Neural cell (in vitro differentiated cells): ENCODE measurements around the gene CWC27. TPM values are rescaled to one million over a fixed set of nuclear protein-coding genes. Genes with fewer than 3 reads are reported as not detected.
"Not testable (repeated sequence)": the region's sequence is repeated elsewhere in the genome, so short reads cannot be mapped to it uniquely, and the experiment has no call there.

Experiments used
- H2AFZ ChIP-seq: fragments of 200-600, 300-800 bp; sonication (generic), shearing (Covaris generic); 2 replicates; pipeline ENCODE4 v1.6.0; 2014; ENCODE audit warnings: low read depth, mild to moderate bottlenecking, antibody characterized with exemption, low read length, moderate library complexity
- H3F3A ChIP-seq: fragments of 200-600 bp; shearing (Covaris generic); 2 replicates; pipeline ENCODE4 v1.6.1; 2016; ENCODE audit warnings: mild to moderate bottlenecking, moderate library complexity, mixed read lengths, antibody characterized with exemption, low read length; ENCODE audit not compliant: insufficient read depth, poor library complexity, severe bottlenecking
- H3K27ac ChIP-seq: fragments of 200-600, 300-800 bp; sonication (generic), shearing (Covaris generic); 2 replicates; pipeline ENCODE4 v1.5.1; 2014; ENCODE audit warnings: mild to moderate bottlenecking, low read length, moderate library complexity
- H3K27me3 ChIP-seq: fragments of 300-800, 200-600 bp; sonication (generic), shearing (Covaris generic); 2 replicates; pipeline ENCODE4 v1.6.0; 2014; ENCODE audit warnings: mild to moderate bottlenecking, low read depth, low read length, moderate library complexity; ENCODE audit not compliant: insufficient read depth
- H3K36me3 ChIP-seq: fragments of 300-800, 200-600 bp; sonication (generic), shearing (Covaris generic); 2 replicates; pipeline ENCODE4 v1.5.1; 2014; ENCODE audit warnings: mild to moderate bottlenecking, antibody characterized with exemption, low read length, moderate library complexity; ENCODE audit not compliant: insufficient read depth
- H3K4me2 ChIP-seq: fragments of 300-800, 200-600 bp; sonication (generic), shearing (Covaris generic); 2 replicates; pipeline ENCODE4 v1.6.0; 2014; ENCODE audit warnings: mild to moderate bottlenecking, low read length
- H3K4me3 ChIP-seq: fragments of 300-800, 200-600 bp; sonication (generic), shearing (Covaris generic); 2 replicates; pipeline ENCODE4 v1.5.1; 2014; ENCODE audit warnings: mild to moderate bottlenecking, low read length, moderate library complexity
- H3K79me2 ChIP-seq: fragments of 200-600 bp; shearing (Covaris generic); replicated peaks from 2 replicates; pipeline ENCODE4 v1.6.0; 2014; ENCODE audit warnings: mild to moderate bottlenecking, low read length, moderate library complexity; ENCODE audit not compliant: insufficient read depth
- H3K9ac ChIP-seq: fragments of 300-800, 200-600 bp; sonication (generic), shearing (Covaris generic); 2 replicates; pipeline ENCODE4 v1.6.1; 2016; ENCODE audit warnings: mild to moderate bottlenecking, low read length, mixed read lengths
- H3K9me2 ChIP-seq: fragments of 200-600 bp; shearing (Covaris generic); 2 replicates; pipeline ENCODE4 v1.6.1; 2016; ENCODE audit warnings: mild to moderate bottlenecking, low read length, mixed read lengths; ENCODE audit not compliant: insufficient read depth
- H3K9me3 ChIP-seq: fragments of 200-600, 300-800 bp; sonication (generic), shearing (Covaris generic); 2 replicates; pipeline ENCODE4 v1.6.1; 2016; ENCODE audit warnings: mild to moderate bottlenecking, mixed run types, low read length, moderate library complexity, mixed read lengths
- H4K20me1 ChIP-seq: fragments of 200-600 bp; shearing (Covaris generic); 2 replicates; pipeline ENCODE4 v1.6.1; 2016; ENCODE audit warnings: mild to moderate bottlenecking, mixed run types; ENCODE audit not compliant: insufficient read depth
- CTCF ChIP-seq: fragments of 450-650 bp; IDR thresholded peaks from 2 replicates; pipeline ENCODE4 v1.5.1; 2014; ENCODE audit warnings: antibody characterized with exemption, mild to moderate bottlenecking, moderate library complexity; ENCODE audit not compliant: poor library complexity, severe bottlenecking
- EP300 ChIP-seq: fragments of 450-650 bp; conservative IDR thresholded peaks from 2 replicates; pipeline ENCODE4 v1.6.1; 2014; ENCODE audit warnings: antibody characterized with exemption, mild to moderate bottlenecking, moderate library complexity; ENCODE audit not compliant: poor library complexity, severe bottlenecking
- EZH2 ChIP-seq: fragments of 200-600, 300-800 bp; shearing (Covaris generic), sonication (generic); IDR thresholded peaks from 2 replicates; pipeline ENCODE4 v1.6.1; 2014; ENCODE audit warnings: antibody characterized with exemption, low read length, borderline replicate concordance, mild to moderate bottlenecking; ENCODE audit not compliant: insufficient read depth, poor library complexity, severe bottlenecking
- MXI1 ChIP-seq: fragments of 450-650 bp; conservative IDR thresholded peaks from 2 replicates; pipeline ENCODE4 v1.6.1; 2014; ENCODE audit warnings: antibody characterized with exemption, mild to moderate bottlenecking; ENCODE audit not compliant: poor library complexity, severe bottlenecking
- POLR2AphosphoS5 ChIP-seq: IDR thresholded peaks from 2 replicates; pipeline ENCODE4 v1.6.1; 2012
- RAD21 ChIP-seq: fragments of 450-650 bp; conservative IDR thresholded peaks from 2 replicates; pipeline ENCODE4 v1.6.1; 2014; ENCODE audit warnings: antibody characterized with exemption, mild to moderate bottlenecking, moderate library complexity
- REST ChIP-seq: IDR thresholded peaks from 2 replicates; pipeline ENCODE4 v1.6.1; 2012; ENCODE audit warnings: borderline replicate concordance
- SMC3 ChIP-seq: fragments of 450-650 bp; conservative IDR thresholded peaks from 2 replicates; pipeline ENCODE4 v1.6.1; 2014; ENCODE audit warnings: antibody characterized with exemption, mild to moderate bottlenecking, moderate library complexity; ENCODE audit not compliant: poor library complexity
- TAF1 ChIP-seq: IDR thresholded peaks from 2 replicates; pipeline ENCODE4 v1.6.1; 2012; ENCODE audit warnings: low read depth
- polyA plus RNA-seq: library from polyadenylated mRNA; depleted of rRNA; stranded (reverse); fragments of >200 nt; gene quantifications from 2 replicates; pipeline ENCODE4 v1.2.3, GENCODE V29; 2014

CWC27 gene
- polyA plus RNA-seq, 1 donor from 2014 or later: 26.2 TPM

- no peaks in the 10 kb centered on the region for H3K36me3 ChIP-seq
Observed at GRCh38 chr5:64818245-64818644, 49.5 kb downstream of the CWC27 start.

GRCh38 chr5:64819345-64819744 lies 50.6 kb downstream of the CWC27 start:
- H3K9me2 ChIP-seq, H3K79me2 ChIP-seq, H3K9me3 ChIP-seq, H3K27me3 ChIP-seq, H4K20me1 ChIP-seq, H3K4me2 ChIP-seq, H3K4me3 ChIP-seq, H3F3A ChIP-seq, H3K9ac ChIP-seq, H2AFZ ChIP-seq, H3K36me3 ChIP-seq, H3K27ac ChIP-seq: not testable (repeated sequence)

More at GRCh38 chr5:64818245-64818644, 49.5 kb downstream of the CWC27 start:
- no peaks in the 10 kb centered on the region for H3K9me2 ChIP-seq
- no peaks in the 10 kb centered on the region for H3K9me3 ChIP-seq
- H2AFZ ChIP-seq: no peak overlapping the region
- no peak overlapping the region for H3K4me2 ChIP-seq
- no peaks in the 10 kb centered on the region for H4K20me1 ChIP-seq
- no peak for TF ChIP-seq MXI1
- TF ChIP-seq POLR2AphosphoS5: no peak
- no peak for TF ChIP-seq EP300
- TF ChIP-seq SMC3: no peak
- TF ChIP-seq CTCF: no peak
- TF ChIP-seq TAF1: no peak
- no peak for TF ChIP-seq EZH2
- no peak for TF ChIP-seq REST
- no peak for TF ChIP-seq RAD21
- no peaks in the 10 kb centered on the region for H3F3A ChIP-seq
- no peaks in the 10 kb centered on the region for H3K27me3 ChIP-seq
- no peaks in the 10 kb centered on the region for H3K79me2 ChIP-seq
- H3K4me3 ChIP-seq: no peak overlapping the region
- no peak overlapping the region for H3K27ac ChIP-seq
- no peak overlapping the region for H3K9ac ChIP-seq

- no peak overlapping the region for H2AFZ ChIP-seq
- no peak overlapping the region for H3K4me2 ChIP-seq
- no peaks in the 10 kb centered on the region for H3K9me2 ChIP-seq
- H3K27ac ChIP-seq: peak overlapping the region; percentile 26
- no peaks in the 10 kb centered on the region for H3K27me3 ChIP-seq
- H3K9me3 ChIP-seq: no peaks in the 10 kb centered on the region
- no peaks in the 10 kb centered on the region for H4K20me1 ChIP-seq
- H3K36me3 ChIP-seq: no peaks in the 10 kb centered on the region
- peak overlapping the region; percentile 11 for H3K4me3 ChIP-seq
- no peak overlapping the region for H3K9ac ChIP-seq
- TF ChIP-seq REST (no peak), TAF1 (no peak), SMC3 (no peak), EP300 (no peak), CTCF (no peak), RAD21 (no peak), EZH2 (no peak), POLR2AphosphoS5 (no peak), MXI1 (no peak)
- H3F3A ChIP-seq: no peaks in the 10 kb centered on the region
- H3K79me2 ChIP-seq: no peaks in the 10 kb centered on the region
Observed at GRCh38 chr5:64822320-64822719, 53.6 kb downstream of the CWC27 start.
